Heart left ventricle (tissue), 16 donors: ENCODE data around the gene LUZP4. TPM values are rescaled to one million over a fixed set of nuclear protein-coding genes. Genes with fewer than 3 reads are reported as not detected.

Source experiments
- ATAC-seq, 4 donors: fragments of 200-7000 bp; cut with Tn5 transposase; one replicate each; pipeline ENCODE4 v1.9.1; 2020 to 2022; ENCODE audit warnings: moderate library complexity in 4 of 4, mild to moderate bottlenecking in 3 of 4, moderate number of reproducible peaks in 1 of 4
- DNase-seq, 5 donors: peaks; one replicate each; pipeline ENCODE4 v3.0.0-alpha.2; 2020
- H3K27ac ChIP-seq, 12 donors: fragments of 200-600 bp; sonication (generic) in 4 of 12; one replicate each; pipeline versions ENCODE4 v1.5.0 to v1.8.0; 2016 to 2022; ENCODE audit warnings: mild to moderate bottlenecking in 2 of 12
- H3K27me3 ChIP-seq, 9 donors: fragments of 200-600 bp; sonication (generic) in 2 of 9; one replicate each; pipeline versions ENCODE4 v1.5.1 to v1.8.0; 2016 to 2022; ENCODE audit warnings: mild to moderate bottlenecking in 3 of 9
- H3K36me3 ChIP-seq, 9 donors: fragments of 200-600 bp; sonication (generic) in 2 of 9; one replicate each; pipeline versions ENCODE4 v1.5.0 to v1.8.0; 2018 to 2022; ENCODE audit warnings: mild to moderate bottlenecking in 2 of 9
- H3K4me1 ChIP-seq, 12 donors: fragments of 200-600 bp; sonication (generic) in 4 of 12; one replicate each; pipeline versions ENCODE4 v1.5.0 to v1.8.0; 2016 to 2022; ENCODE audit warnings: mild to moderate bottlenecking in 3 of 12
- H3K4me3 ChIP-seq, 12 donors: fragments of 200-600 bp; sonication (generic) in 4 of 12; one replicate each; pipeline versions ENCODE4 v1.5.0 to v1.8.0; 2017 to 2022; ENCODE audit warnings: mild to moderate bottlenecking in 9 of 12, moderate library complexity in 4 of 12
- H3K9me3 ChIP-seq, 12 donors: fragments of 200-600 bp; sonication (generic) in 4 of 12; one replicate each; pipeline versions ENCODE4 v1.5.0 to v1.8.0; 2016 to 2022; ENCODE audit warnings: mild to moderate bottlenecking in 1 of 12
- POLR2A ChIP-seq, 2 donors: fragments of 450-650 bp; IDR thresholded peaks; one replicate each; pipeline ENCODE4 v1.6.1; 2017; ENCODE audit warnings: antibody characterized with exemption in 2 of 2, mild to moderate bottlenecking in 2 of 2, moderate library complexity in 2 of 2
- WGBS, 4 donors: extraction: QIAGEN DNeasy Blood & Tissue Kit in 2 of 4; methylation state at CpG; one replicate each; pipeline versions ENCODE4 v1.1.5 to v1.1.7; 2013 to 2018; 5-methylcytosine and 5-hydroxymethylcytosine counted together
- intact Hi-C, 10 donors: fragments of 100-400 bp; cut with DNase I; formaldehyde crosslinking; loops; one replicate each; pipeline versions ENCODE4 v1.11.1 to v1.14.2; 2022
- long read RNA-seq, 3 donors: library from polyadenylated mRNA; unstranded; transcript quantifications; one replicate each; pipeline ENCODE4 v2.0.0, GENCODE V29; 2020 to 2021
- polyA plus RNA-seq, 2 donors: library from polyadenylated mRNA; stranded (reverse); fragments of 200-250 nt; gene quantifications; one replicate each; pipeline ENCODE4 v1.2.3, GENCODE V29; 2013
- total RNA-seq, 9 donors: library from RNA; depleted of rRNA in 2 of 9; stranded (reverse); fragments of >200 nt in 2 of 9; fragmentation: NEBNext Ultra II Directional in 3 of 9; extraction: Animal tissue kit (Norgen Biotek cat#: 25700) in 3 of 9; gene quantifications; one replicate each; pipeline versions ENCODE4 v1.1.0 to v1.2.4, GENCODE V29; 2016 to 2023
- TF ChIP-seq, protein P1 (sequence below), 12 donors: fragments of 200-600 bp; sonication (generic) in 4 of 12; IDR thresholded peaks; one replicate each; pipeline versions ENCODE4 v1.5.0 to v1.8.0; 2018 to 2022; ENCODE audit warnings: antibody characterized with exemption in 12 of 12, mild to moderate bottlenecking in 5 of 12
- donor health status: ischemic (EF 13 %, LVEDD 7.1; RV severe dilation, severe dysfunction).
- donor health status: healthy with polysubstance abuse.
- donor health status: DM: no; HTN: yes; CAD: no.
- donor health status: DM: no; HTN: no; CAD: no.
- donor health status: ischemic (EF 25% LVEDD 6.9; RV normal size, moderate dysfunction).
- donor health status: ischemic (EF 25% LVEDD 5.7; RV mildly dilated, moderate dysfunction).
- donor health status: healthy.
- donor health status: DM: yes; HTN: yes; CAD: no.
- donor health status: ischemic (EF 35%, LVEDD 5.7; RV mildly dilated, moderate dysfunction).
- donor health status: nonischemic (EF 11% LVEDD 7.7; RV severe dilation, severe dysfunction).
- donor health status: DM: yes; HTN: yes; CAD: no.
- donor health status: PGD.
- donor health status: ischemic (EF 29% LVEDD 5.4; RV normal size, mild dysfunction).
- donor health status: nonischemic (EF 23%, LVEDD 6.1; RV moderate dilation, normal function).

Gene LUZP4, protein sequence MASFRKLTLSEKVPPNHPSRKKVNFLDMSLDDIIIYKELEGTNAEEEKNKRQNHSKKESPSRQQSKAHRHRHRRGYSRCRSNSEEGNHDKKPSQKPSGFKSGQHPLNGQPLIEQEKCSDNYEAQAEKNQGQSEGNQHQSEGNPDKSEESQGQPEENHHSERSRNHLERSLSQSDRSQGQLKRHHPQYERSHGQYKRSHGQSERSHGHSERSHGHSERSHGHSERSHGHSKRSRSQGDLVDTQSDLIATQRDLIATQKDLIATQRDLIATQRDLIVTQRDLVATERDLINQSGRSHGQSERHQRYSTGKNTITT
- total RNA-seq, result not detected
- polyA plus RNA-seq, result not detected
- long read RNA-seq, donor 1, result 0 reads
- long read RNA-seq, donor 2, result 0 reads
- long read RNA-seq, donor 3, result 0 reads

DNA sequence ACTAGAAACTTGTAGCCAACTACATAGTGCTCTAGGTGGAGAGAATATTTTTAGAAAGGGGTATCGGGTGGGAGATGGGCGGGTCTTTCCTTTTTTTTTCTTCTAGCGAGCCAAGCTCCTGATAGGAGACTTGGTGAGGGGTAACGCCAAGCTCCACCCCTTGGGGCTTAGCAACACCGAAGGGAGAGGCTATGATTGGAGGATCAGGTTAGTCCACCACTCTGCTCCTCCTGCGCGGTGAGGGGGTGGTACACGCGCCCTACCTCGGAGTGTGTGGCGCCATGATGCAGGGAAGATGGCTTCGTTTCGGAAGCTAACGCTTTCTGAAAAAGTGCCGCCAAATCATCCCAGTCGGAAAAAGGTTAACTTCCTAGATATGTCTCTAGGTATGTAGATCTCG, at the start of gene LUZP4:
Gene LUZP4 (plus strand): TSS at position 251 of the 400 bp plus-strand sequence. CDS start 45 bp downstream, at position 296.
- no peak for TF ChIP-seq POLR2A (IDR thresholded peaks at IDR 0.05)
- TF ChIP-seq, protein P1, sequence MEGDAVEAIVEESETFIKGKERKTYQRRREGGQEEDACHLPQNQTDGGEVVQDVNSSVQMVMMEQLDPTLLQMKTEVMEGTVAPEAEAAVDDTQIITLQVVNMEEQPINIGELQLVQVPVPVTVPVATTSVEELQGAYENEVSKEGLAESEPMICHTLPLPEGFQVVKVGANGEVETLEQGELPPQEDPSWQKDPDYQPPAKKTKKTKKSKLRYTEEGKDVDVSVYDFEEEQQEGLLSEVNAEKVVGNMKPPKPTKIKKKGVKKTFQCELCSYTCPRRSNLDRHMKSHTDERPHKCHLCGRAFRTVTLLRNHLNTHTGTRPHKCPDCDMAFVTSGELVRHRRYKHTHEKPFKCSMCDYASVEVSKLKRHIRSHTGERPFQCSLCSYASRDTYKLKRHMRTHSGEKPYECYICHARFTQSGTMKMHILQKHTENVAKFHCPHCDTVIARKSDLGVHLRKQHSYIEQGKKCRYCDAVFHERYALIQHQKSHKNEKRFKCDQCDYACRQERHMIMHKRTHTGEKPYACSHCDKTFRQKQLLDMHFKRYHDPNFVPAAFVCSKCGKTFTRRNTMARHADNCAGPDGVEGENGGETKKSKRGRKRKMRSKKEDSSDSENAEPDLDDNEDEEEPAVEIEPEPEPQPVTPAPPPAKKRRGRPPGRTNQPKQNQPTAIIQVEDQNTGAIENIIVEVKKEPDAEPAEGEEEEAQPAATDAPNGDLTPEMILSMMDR (IDR thresholded peaks at IDR 0.05), result no peak
- WGBS, 4 donors, result 80 to 96% (median 91%) methylated on average over 17 of the region's 17 CpGs
- ATAC-seq (no peak), DNase-seq (no peak)
- Histone ChIP-seq H3K4me1 (no peaks in the 10 kb centered on the region), H3K4me3 (no peak within 1 kb of the TSS), H3K36me3 (no peaks in the 10 kb centered on the region), H3K9me3 (no peaks in the 10 kb centered on the region), H3K27ac (no peak within 1 kb of the TSS), H3K27me3 (peaks cover 0 to 20% (median 0%) of the 10 kb centered on the region in 9 donors)
- intact Hi-C loops, result no loop called here

DNA sequence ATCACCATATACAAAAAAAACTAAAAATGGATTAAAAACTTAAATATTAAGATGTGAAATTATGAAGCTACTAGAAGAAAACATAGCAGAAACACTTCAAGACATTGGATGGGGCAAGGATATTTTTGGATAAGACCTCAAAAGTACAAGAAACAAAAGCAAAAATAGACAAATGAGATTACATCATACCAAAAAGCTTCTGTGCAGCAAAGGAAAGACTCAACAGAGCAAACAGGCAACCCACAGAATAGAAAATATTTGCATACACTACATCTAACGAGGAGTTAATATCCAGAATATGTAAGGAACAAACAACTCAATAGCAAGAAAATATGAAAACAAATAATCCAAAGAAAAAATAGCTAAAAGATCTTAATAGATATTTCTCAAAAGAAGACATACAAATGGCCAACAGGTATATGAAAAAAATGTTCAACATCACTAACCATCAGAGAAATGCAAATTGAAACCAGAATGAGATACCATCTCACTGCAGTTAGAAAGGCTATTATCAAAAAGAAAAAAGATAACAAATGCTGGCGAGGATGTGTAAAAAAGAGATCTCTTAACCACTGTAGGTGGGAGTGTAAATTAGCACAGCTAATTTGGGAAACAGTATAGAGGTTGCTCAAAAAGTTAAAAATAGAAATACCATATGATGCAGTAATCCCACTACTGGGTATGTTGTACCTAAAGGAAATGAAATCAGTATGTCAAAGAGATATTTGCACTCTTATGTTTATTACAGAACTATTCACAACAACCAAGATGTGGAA, 37.9 kb upstream of the LUZP4 start:
- no peaks in the 10 kb centered on the region for H3K4me1 ChIP-seq
- intact Hi-C loops, result no loop called here
- no peaks in the 10 kb centered on the region for H3K9me3 ChIP-seq
- H3K4me3 ChIP-seq, result no peak overlapping the region
- no peaks in the 10 kb centered on the region for H3K36me3 ChIP-seq
- peaks cover 0 to 16% (median 0%) of the 10 kb centered on the region in 9 donors for H3K27me3 ChIP-seq
- DNase-seq (no peak), ATAC-seq (no peak)
- TF ChIP-seq POLR2A (IDR thresholded peaks at IDR 0.05), result no peak
- 54 to 82% (median 61%) methylated on average over 2 of the region's 2 CpGs for WGBS, 4 donors
- no peak overlapping the region for H3K27ac ChIP-seq

DNA sequence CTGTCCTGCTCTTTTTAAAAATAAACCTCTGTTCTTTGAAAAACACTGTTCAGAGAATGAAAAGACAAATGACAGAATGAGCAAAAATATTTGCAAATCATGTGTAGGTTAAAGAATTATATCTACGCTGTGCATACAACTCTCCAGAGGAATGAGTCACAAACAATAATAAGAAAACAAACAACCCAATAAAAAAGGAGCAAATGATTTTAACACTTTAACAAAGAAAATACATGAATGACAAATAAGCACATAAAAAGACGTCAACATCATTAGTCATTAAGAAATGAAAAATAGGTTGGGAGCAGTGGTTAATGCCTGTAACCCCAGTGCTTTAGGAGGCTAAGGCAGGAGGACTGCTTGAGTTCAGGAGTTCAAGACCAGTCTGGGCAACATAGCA, 34.5 kb upstream of the LUZP4 start:
- H3K36me3 ChIP-seq, result no peaks in the 10 kb centered on the region
- H3K27me3 ChIP-seq, result peaks cover 0 to 19% (median 0%) of the 10 kb centered on the region in 9 donors
- H3K9me3 ChIP-seq, result no peaks in the 10 kb centered on the region
- H3K27ac ChIP-seq, result no peak overlapping the region
- DNase-seq (no peak), ATAC-seq (no peak)
- TF ChIP-seq, protein P1 (IDR thresholded peaks at IDR 0.05), result no peak
- no peak for TF ChIP-seq POLR2A (IDR thresholded peaks at IDR 0.05)
- WGBS, 4 donors, result 77 to 90% (median 85%) methylated on average over 2 of the region's 2 CpGs
- no peaks in the 10 kb centered on the region for H3K4me1 ChIP-seq
- H3K4me3 ChIP-seq, result no peak overlapping the region
- intact Hi-C loops, result no loop called here

DNA sequence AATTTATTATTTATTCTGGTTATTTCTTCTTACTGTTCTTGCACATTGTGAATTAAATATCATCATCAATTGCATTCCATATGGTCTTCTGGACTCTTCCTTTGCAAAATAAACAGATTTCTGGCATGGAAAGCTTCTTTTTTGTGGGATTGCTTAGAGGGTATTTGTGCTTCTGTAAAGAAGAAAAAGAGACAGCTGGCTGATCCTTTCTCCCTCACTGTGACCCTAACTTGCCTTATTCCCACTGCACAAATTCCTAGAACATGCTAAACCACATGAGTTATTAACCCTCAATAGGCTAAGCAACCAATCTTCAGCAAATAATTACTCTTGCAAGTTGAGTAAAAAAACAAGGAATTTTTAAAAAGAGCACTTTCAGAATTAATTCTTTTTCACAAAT, 31.8 kb upstream of the LUZP4 start:
- DNase-seq, result no peak
- Histone ChIP-seq H3K36me3 (no peaks in the 10 kb centered on the region), H3K4me3 (no peak overlapping the region), H3K9me3 (no peaks in the 10 kb centered on the region), H3K4me1 (no peaks in the 10 kb centered on the region), H3K27ac (no peak overlapping the region), H3K27me3 (peaks cover 0 to 30% (median 0%) of the 10 kb centered on the region in 9 donors)
- ATAC-seq, result no peak
- intact Hi-C loops, result no loop called here
- TF ChIP-seq, protein P1 (IDR thresholded peaks at IDR 0.05), result no peak
- no peak for TF ChIP-seq POLR2A (IDR thresholded peaks at IDR 0.05)
